ACC112 (cell line): ENCODE results near the gene PRAMEF18.
"Not testable (repeated sequence)": the region's sequence is repeated elsewhere in the genome, so short reads cannot be mapped to it uniquely, and the experiment has no call there.

ENCODE experiments used
- H2AFZ ChIP-seq: fragments of 200-600 bp; sonication (generic); one replicate; pipeline ENCODE4 v1.6.0; 2017; ENCODE audit warnings: antibody characterized with exemption, low read length; ENCODE audit not compliant: unreplicated experiment
- H3K27ac ChIP-seq: fragments of 200-600 bp; sonication (generic); 2 replicates; pipeline ENCODE4 v1.5.1; 2014; ENCODE audit warnings: low read depth, mild to moderate bottlenecking, antibody characterized with exemption, low read length, moderate library complexity
- H3K27me3 ChIP-seq: fragments of 200-600 bp; sonication (generic); 2 replicates; pipeline ENCODE4 v1.6.1; 2014; ENCODE audit warnings: mild to moderate bottlenecking, antibody characterized with exemption, low read length, moderate library complexity, mixed read lengths; ENCODE audit not compliant: insufficient read depth
- H3K36me3 ChIP-seq: fragments of 200-600 bp; sonication (generic); 2 replicates; pipeline ENCODE4 v1.6.1; 2016; ENCODE audit warnings: mild to moderate bottlenecking, antibody characterized with exemption, low read length, moderate library complexity, mixed read lengths; ENCODE audit not compliant: insufficient read depth
- H3K4me1 ChIP-seq: fragments of 200-600 bp; sonication (generic); one replicate; pipeline ENCODE4 v1.6.1; 2016; ENCODE audit warnings: low read length, mixed read lengths; ENCODE audit not compliant: insufficient read depth, unreplicated experiment, control insufficient read depth
- H3K4me3 ChIP-seq: fragments of 200-600 bp; sonication (generic); 2 replicates; pipeline ENCODE4 v1.5.1; 2014; ENCODE audit warnings: mild to moderate bottlenecking, low read depth, low read length
- H3K79me2 ChIP-seq: fragments of 200-600 bp; sonication (generic); one replicate; pipeline ENCODE4 v1.6.0; 2016; ENCODE audit warnings: low read length; ENCODE audit not compliant: control insufficient read depth, unreplicated experiment, insufficient read depth

PRAMEF18 gene

DNA sequence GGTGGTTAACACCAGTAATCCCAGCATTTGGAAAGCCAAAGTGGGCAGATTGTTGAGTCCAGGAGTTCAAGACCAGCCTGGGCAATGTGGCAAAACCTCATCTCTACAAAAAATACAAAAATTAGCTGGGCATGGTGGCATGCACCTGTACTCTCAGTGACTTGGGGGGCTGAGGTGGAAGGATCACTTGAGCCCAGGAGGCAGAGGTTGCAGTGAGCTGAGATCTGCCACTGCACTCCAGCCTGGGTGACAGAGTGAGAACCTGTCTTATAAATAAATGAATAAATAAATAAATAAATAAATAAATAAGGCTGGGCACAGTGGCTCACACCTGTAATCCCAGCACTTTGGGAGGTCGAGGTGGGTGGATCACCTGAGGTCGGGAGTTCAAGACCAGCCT, 6.1 kb upstream of the PRAMEF18 start:
- not testable (repeated sequence) for H3K27me3 ChIP-seq, H3K36me3 ChIP-seq, H2AFZ ChIP-seq

GRCh38 chr1:13231061-13231750, 5.3 kb upstream of the PRAMEF18 start:
- H3K4me3 ChIP-seq, H3K27me3 ChIP-seq, H3K79me2 ChIP-seq, H3K27ac ChIP-seq, H3K36me3 ChIP-seq, H2AFZ ChIP-seq, H3K4me1 ChIP-seq: not testable (repeated sequence)

More for the DNA sequence above, 6.1 kb upstream of the PRAMEF18 start:
- not testable (repeated sequence) for H3K79me2 ChIP-seq, H3K4me3 ChIP-seq, H3K27ac ChIP-seq, H3K4me1 ChIP-seq

GRCh38 chr1:13230601-13231000, 4.6 kb upstream of the PRAMEF18 start:
- H3K27ac ChIP-seq, H3K36me3 ChIP-seq, H3K4me1 ChIP-seq, H3K27me3 ChIP-seq, H2AFZ ChIP-seq, H3K79me2 ChIP-seq, H3K4me3 ChIP-seq: not testable (repeated sequence)

- H3K4me1 ChIP-seq, H3K36me3 ChIP-seq, H3K27me3 ChIP-seq, H3K4me3 ChIP-seq, H2AFZ ChIP-seq, H3K27ac ChIP-seq, H3K79me2 ChIP-seq: not testable (repeated sequence)
Observed at GRCh38 chr1:13230096-13230495, 4.1 kb upstream of the PRAMEF18 start.

- no peak overlapping the region for H3K27ac ChIP-seq
- no peak overlapping the region for H3K4me3 ChIP-seq
- no peaks in the 10 kb centered on the region for H3K27me3 ChIP-seq
- H3K4me1 ChIP-seq, result no peaks in the 10 kb centered on the region
- no peaks in the 10 kb centered on the region for H3K36me3 ChIP-seq
- H3K79me2 ChIP-seq, result no peaks in the 10 kb centered on the region
- no peak overlapping the region for H2AFZ ChIP-seq
Observed at GRCh38 chr1:13228343-13228781, 2.4 kb upstream of the PRAMEF18 start.

DNA sequence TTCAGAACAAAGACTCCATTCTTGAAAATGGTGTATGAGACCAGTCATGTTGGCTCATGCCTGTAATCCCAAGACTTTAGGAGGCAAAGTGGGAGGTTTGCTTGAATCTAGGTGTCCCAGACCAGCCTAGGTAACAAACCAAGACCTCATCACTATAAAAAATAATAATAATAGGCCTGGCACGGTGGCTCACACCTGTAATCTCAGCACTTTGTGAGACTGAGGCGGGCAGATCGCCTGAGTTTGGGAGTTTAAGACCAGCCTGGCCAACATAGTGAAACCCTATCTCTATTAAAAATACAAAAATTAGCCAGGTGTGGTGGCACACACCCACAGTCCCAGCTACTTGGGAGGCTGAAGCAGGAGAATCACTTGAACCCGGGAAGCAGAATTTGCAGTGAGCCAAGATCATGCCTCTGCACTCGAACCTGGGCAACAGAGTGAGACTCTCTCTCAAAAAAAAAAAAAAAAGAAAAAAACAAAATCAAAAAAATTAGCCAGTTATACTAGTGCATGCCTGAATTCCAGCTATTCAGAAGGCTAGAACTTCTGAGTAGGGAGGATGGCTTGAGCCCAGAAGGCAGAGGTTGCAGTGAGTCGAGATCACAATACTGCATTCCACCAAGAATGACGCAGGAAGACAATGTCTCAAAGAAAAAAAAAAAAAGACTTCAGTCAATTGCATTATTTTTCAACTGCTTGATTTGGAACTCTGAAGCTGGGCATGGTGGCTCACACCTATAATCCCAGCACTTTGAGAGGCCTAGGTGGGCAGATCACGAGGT, 1.5 kb upstream of the PRAMEF18 start:
- H3K27ac ChIP-seq, H3K27me3 ChIP-seq, H2AFZ ChIP-seq, H3K36me3 ChIP-seq, H3K4me1 ChIP-seq, H3K4me3 ChIP-seq, H3K79me2 ChIP-seq: not testable (repeated sequence)

- H3K79me2 ChIP-seq, result no peaks in the 10 kb centered on the region
- no peaks in the 10 kb centered on the region for H3K27me3 ChIP-seq
- H3K36me3 ChIP-seq, result no peaks in the 10 kb centered on the region
- H2AFZ ChIP-seq, result no peak overlapping the region
- H3K4me3 ChIP-seq, result no peak overlapping the region
- H3K4me1 ChIP-seq, result no peaks in the 10 kb centered on the region
- no peak overlapping the region for H3K27ac ChIP-seq
Observed at GRCh38 chr1:13224480-13225060, 1.4 kb downstream of the PRAMEF18 start.

GRCh38 chr1:13222788-13223187, 3.2 kb downstream of the PRAMEF18 start:
- H3K79me2 ChIP-seq, H3K4me1 ChIP-seq, H3K27ac ChIP-seq, H3K27me3 ChIP-seq, H2AFZ ChIP-seq, H3K36me3 ChIP-seq, H3K4me3 ChIP-seq: not testable (repeated sequence)

DNA sequence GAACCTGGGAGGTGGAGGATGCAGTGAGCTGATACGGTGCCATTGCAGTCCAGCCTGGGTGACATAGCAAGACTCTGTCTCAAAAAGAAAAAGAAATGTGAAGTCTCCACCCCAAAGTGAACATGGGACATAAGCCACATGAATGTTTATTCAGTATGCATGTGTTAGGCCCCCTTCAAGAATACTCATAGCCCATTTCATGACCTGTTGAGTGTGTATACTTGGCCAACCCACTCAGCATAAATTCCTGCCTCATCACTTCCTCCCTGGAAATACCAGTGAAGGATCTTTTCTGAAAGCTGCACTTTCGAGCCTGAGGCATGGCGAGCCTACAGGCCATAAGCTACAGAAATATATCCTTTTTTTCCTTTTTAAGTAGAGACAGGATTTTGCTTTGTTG, 6.8 kb downstream of the PRAMEF18 start:
- not testable (repeated sequence) for H3K27ac ChIP-seq, H3K27me3 ChIP-seq, H3K79me2 ChIP-seq, H2AFZ ChIP-seq, H3K4me1 ChIP-seq, H3K36me3 ChIP-seq, H3K4me3 ChIP-seq

- H3K36me3 ChIP-seq, H3K4me1 ChIP-seq: not testable (repeated sequence)
Observed at GRCh38 chr1:13216619-13217018, 9.3 kb downstream of the PRAMEF18 start.

GRCh38 chr1:13208712-13209111, 17.2 kb downstream of the PRAMEF18 start:
- H3K36me3 ChIP-seq, H3K27me3 ChIP-seq: not testable (repeated sequence)

More at GRCh38 chr1:13216619-13217018, 9.3 kb downstream of the PRAMEF18 start:
- H2AFZ ChIP-seq, H3K4me3 ChIP-seq, H3K27ac ChIP-seq, H3K27me3 ChIP-seq, H3K79me2 ChIP-seq: not testable (repeated sequence)

More at GRCh38 chr1:13208712-13209111, 17.2 kb downstream of the PRAMEF18 start:
- H3K4me3 ChIP-seq, H3K4me1 ChIP-seq, H3K27ac ChIP-seq, H2AFZ ChIP-seq, H3K79me2 ChIP-seq: not testable (repeated sequence)
